ENCODE results near the gene PRPSAP1. TPM values are rescaled to one million over a fixed set of nuclear protein-coding genes. Genes with fewer than 3 reads are reported as not detected.
"Not testable (repeated sequence)": the region's sequence is repeated elsewhere in the genome, so short reads cannot be mapped to it uniquely, and the experiment has no call there.

The PRPSAP1 gene
- total RNA-seq, 1 experiment from 2014 or later: 99.6 TPM

DNA sequence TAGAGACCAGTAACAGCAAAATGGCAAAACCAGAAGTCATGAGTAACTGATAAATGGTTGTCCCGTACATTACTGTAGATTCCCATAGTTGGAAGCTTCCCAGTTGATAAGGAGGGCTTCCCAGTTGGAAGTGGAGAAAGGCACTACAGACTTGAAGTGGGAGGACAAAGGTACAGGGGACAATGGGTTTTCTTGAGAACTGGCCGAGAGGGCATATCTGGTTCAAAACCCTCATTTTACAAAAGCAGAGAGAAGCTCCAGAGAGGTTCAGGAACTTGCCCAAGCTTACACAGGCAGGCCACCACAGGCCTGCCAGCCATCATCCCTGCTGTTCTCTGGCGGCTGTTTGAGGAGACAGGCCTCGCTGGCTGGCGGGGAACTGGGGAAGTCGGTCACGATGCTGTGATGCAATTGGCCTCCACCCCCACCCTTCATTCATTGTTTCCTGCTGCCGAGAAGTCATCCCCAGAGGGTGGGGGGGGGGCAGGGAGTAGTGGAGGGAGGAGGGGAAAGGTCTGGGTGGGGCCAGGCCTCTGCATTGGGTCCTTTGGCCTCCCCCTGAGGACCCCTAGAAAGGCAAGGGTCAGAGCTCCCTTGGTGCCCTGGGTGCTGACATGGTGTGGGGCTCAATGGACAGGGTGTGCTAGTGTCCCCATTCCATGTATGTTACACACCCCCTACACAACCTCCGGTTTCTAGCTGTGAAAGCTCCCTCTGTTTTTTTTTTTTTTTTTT lies 85.5 kb downstream of the PRPSAP1 start:
- POLR2A ChIA-PET: interaction anchor here (0.6 to 0.7 kb wide), 4 partner anchors 113 to 330 kb away, joined by 3 to 9 read pairs (median 5); no protein-coding TSS in a partner anchor
- no peak for TF ChIP-seq SIN3A (IDR thresholded peaks at IDR 0.05; ENCODE audit: borderline replicate concordance, insufficient read depth, low read depth, low read length)
- TF ChIP-seq POLR2AphosphoS5 (IDR thresholded peaks at IDR 0.05; ENCODE audit: low read depth, low read length): no peak
- intact Hi-C loops (cut with micrococcal nuclease; ENCODE audit: unreplicated experiment) (no loop called here), in situ Hi-C loops (cut with HindIII; ENCODE audit: low pct_unique_long_range_greater_than_20kb, low sequenced_read_pairs) (no loop called here)
- Histone ChIP-seq H3K4me1 (ENCODE audit: control insufficient read depth, insufficient read depth, low read length) (peaks cover 46% of the 10 kb centered on the region), H3K9me3 (ENCODE audit: control insufficient read depth, insufficient read depth, low read depth, low read length) (no peaks in the 10 kb centered on the region), H3K36me3 (ENCODE audit: control insufficient read depth, insufficient read depth, low read length) (no peaks in the 10 kb centered on the region; the same call in 1 of the 2 replicates), H3K27me3 (ENCODE audit: control insufficient read depth, insufficient read depth, low read length) (no peaks in the 10 kb centered on the region), H3K4me3 (ENCODE audit: low read depth in 2 of 2, low read length in 2 of 2) (no peak overlapping the region), H3K27ac (ENCODE audit: low read length) (peak overlapping the region; percentile 72)
- CTCF ChIA-PET: interaction anchor here (0.6 to 1.8 kb wide), 5 partner anchors 11 to 251 kb away, joined by 3 to 8 read pairs (median 5); no protein-coding TSS in a partner anchor
- DNase-seq (ENCODE audit: low read depth, low spot score): no peak
- ATAC-seq: no peak
- TSS peak; percentile 81 for BruUV-seq (replicated peaks)

DNA sequence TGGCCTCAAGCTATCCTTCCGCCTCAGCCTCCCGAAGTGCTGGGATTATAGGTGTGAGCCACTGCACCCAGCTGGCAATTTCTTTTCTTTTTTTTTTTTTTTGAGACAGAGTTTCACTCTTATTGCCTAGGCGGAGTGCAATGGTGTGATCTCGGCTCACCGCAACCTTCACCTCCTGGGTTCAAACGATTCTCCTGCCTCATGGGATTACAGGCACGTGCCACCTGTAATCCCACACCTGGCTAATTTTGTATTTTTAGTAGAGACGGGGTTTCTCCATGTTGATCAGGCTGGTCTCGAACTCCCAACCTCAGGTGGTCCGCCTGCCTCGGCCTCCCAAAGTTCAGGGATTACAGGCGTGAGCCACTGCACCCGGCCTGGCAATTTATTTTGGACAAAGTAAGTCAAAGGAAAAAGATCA lies 86.1 kb downstream of the PRPSAP1 start:
- ATAC-seq; DNase-seq (ENCODE audit: low read depth, low spot score); H3K36me3 ChIP-seq (ENCODE audit: control insufficient read depth, insufficient read depth, low read length); intact Hi-C loops (cut with micrococcal nuclease; ENCODE audit: unreplicated experiment); H3K4me3 ChIP-seq (ENCODE audit: low read depth in 2 of 2, low read length in 2 of 2); BruUV-seq (replicated peaks); H3K27me3 ChIP-seq (ENCODE audit: control insufficient read depth, insufficient read depth, low read length); in situ Hi-C loops (cut with HindIII; ENCODE audit: low pct_unique_long_range_greater_than_20kb, low sequenced_read_pairs); H3K9me3 ChIP-seq (ENCODE audit: control insufficient read depth, insufficient read depth, low read depth, low read length): not testable (repeated sequence)
- H3K27ac ChIP-seq (ENCODE audit: low read length): peak overlapping the region; percentile 72
- H3K4me1 ChIP-seq (ENCODE audit: control insufficient read depth, insufficient read depth, low read length): peaks cover 52% of the 10 kb centered on the region
- ChIA-PET POLR2A (interaction anchor here (0.5 to 0.6 kb wide), 2 partner anchors 177 to 415 kb away, joined by 4 read pairs; no protein-coding TSS in a partner anchor), CTCF (interaction anchor here (0.7 to 1.8 kb wide), 2 partner anchors 11 to 12 kb away, joined by 4 to 11 read pairs; no protein-coding TSS in a partner anchor)

DNA sequence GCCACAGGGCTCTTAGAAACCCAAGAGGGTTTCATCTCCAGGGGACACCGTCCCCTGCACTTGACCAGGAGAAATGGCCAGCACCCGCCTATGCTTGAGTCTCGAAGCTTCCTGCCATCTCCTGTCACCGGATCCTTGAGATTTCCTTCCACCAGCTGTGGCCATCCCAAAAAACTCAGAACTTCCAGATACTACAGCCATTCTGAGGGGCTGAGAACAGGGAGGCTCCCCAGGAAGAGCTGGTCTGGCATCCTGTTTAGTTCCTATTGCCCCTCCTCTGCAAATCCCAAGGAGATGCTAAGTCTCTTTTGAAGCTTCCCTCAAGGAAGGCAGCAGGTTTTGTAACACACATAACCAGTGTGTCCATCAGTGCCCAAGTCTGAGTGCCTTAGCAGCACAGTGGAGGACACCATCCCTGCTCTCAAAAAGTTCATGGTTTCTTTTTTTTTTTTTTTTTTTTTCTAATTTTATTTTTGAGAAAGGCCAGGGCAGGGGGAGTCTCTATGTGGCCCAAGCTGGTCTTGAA lies 86.6 kb downstream of the PRPSAP1 start:
- H3K9me3 ChIP-seq (ENCODE audit: control insufficient read depth, insufficient read depth, low read depth, low read length): no peaks in the 10 kb centered on the region
- TF ChIP-seq POLR2AphosphoS5 (IDR thresholded peaks at IDR 0.05; ENCODE audit: low read depth, low read length): no peak
- TF ChIP-seq TCF7L2 (IDR thresholded peaks at IDR 0.05; ENCODE audit: low read depth, low read length): no peak
- ATAC-seq (no peak), DNase-seq (ENCODE audit: low read depth, low spot score) (no peak)
- peaks cover 54% of the 10 kb centered on the region for H3K4me1 ChIP-seq (ENCODE audit: control insufficient read depth, insufficient read depth, low read length)
- POLR2A ChIA-PET: interaction anchor here (0.5 to 0.6 kb wide), 3 partner anchors 14 to 415 kb away, joined by 3 to 4 read pairs (median 4); no protein-coding TSS in a partner anchor
- H3K4me3 ChIP-seq (ENCODE audit: low read depth in 2 of 2, low read length in 2 of 2): peak overlapping the region in 1 of 2 experiments; percentile 68; a peak in 2 of 4 replicates
- no peaks in the 10 kb centered on the region; the same call in 1 of the 2 replicates for H3K36me3 ChIP-seq (ENCODE audit: control insufficient read depth, insufficient read depth, low read length)
- in situ Hi-C loops (cut with HindIII; ENCODE audit: low pct_unique_long_range_greater_than_20kb, low sequenced_read_pairs) (no loop called here), intact Hi-C loops (cut with micrococcal nuclease; ENCODE audit: unreplicated experiment) (no loop called here)
- no TSS peak for BruUV-seq (replicated peaks)
- CTCF ChIA-PET: interaction anchor here (0.7 kb wide), 1 partner anchor 13 kb away, joined by 11 read pairs; no protein-coding TSS in a partner anchor
- H3K27ac ChIP-seq (ENCODE audit: low read length): peak overlapping the region; percentile 80; the same call in 1 of the 2 replicates
- H3K27me3 ChIP-seq (ENCODE audit: control insufficient read depth, insufficient read depth, low read length): no peaks in the 10 kb centered on the region

DNA sequence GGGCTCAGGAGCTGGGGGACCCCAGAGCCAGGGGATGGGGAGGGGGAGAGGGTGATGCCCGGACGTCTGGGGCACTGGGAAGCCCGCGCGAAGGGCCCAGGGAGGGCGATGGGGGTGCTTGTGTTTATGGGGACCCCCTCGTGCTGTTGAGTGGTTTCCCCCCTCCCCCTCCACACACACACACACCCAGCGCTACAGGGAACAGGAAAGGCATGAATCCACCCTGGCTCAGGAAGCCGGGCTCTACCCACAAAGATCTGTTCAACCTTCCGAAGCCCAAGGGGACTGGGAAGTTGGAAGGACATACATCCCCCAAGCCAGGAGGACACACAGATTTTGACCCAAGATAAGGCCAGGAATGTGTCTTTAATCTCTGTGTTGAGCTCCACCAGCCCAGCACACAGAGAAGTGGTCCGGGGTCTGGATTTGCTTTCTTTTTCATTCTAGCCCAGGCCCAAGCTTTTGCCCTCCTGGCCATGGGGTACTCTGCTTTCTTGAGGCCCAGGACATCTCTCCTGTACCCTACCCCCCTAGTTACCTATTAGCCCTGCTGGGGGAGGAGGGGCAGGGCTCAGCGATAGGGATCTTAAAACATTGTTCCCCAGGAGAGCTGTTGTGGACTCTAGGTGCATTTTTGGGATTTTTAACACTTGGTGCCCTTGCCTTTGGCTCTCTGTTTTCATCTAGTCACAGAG lies 87.3 kb downstream of the PRPSAP1 start:
- Histone ChIP-seq H3K9me3 (ENCODE audit: control insufficient read depth, insufficient read depth, low read depth, low read length) (no peaks in the 10 kb centered on the region), H3K4me3 (ENCODE audit: low read depth in 2 of 2, low read length in 2 of 2) (peak overlapping the region; percentile 68 to 78), H3K36me3 (ENCODE audit: control insufficient read depth, insufficient read depth, low read length) (no peaks in the 10 kb centered on the region; the same call in 1 of the 2 replicates), H3K27ac (ENCODE audit: low read length) (peak overlapping the region; percentile 80), H3K4me1 (ENCODE audit: control insufficient read depth, insufficient read depth, low read length) (peaks cover 54% of the 10 kb centered on the region), H3K27me3 (ENCODE audit: control insufficient read depth, insufficient read depth, low read length) (no peaks in the 10 kb centered on the region)
- ChIA-PET CTCF (interaction anchor here (0.6 to 0.7 kb wide), 2 partner anchors 13 to 245 kb away, joined by 6 to 11 read pairs; no protein-coding TSS in a partner anchor), POLR2A (interaction anchor here (0.6 kb wide), 2 partner anchors 14 to 46 kb away, joined by 3 to 4 read pairs; no protein-coding TSS in a partner anchor)
- DNase-seq (ENCODE audit: low read depth, low spot score) (no peak), ATAC-seq (no peak)
- BruUV-seq (replicated peaks): no TSS peak
- TF ChIP-seq TCF7L2 (IDR thresholded peaks at IDR 0.05; ENCODE audit: low read depth, low read length) (no peak), POLR2AphosphoS5 (IDR thresholded peaks at IDR 0.05; ENCODE audit: low read depth, low read length) (no peak), SIN3A (IDR thresholded peaks at IDR 0.05; ENCODE audit: borderline replicate concordance, insufficient read depth, low read depth, low read length) (no peak)
- TF ChIP-seq, protein P1, sequence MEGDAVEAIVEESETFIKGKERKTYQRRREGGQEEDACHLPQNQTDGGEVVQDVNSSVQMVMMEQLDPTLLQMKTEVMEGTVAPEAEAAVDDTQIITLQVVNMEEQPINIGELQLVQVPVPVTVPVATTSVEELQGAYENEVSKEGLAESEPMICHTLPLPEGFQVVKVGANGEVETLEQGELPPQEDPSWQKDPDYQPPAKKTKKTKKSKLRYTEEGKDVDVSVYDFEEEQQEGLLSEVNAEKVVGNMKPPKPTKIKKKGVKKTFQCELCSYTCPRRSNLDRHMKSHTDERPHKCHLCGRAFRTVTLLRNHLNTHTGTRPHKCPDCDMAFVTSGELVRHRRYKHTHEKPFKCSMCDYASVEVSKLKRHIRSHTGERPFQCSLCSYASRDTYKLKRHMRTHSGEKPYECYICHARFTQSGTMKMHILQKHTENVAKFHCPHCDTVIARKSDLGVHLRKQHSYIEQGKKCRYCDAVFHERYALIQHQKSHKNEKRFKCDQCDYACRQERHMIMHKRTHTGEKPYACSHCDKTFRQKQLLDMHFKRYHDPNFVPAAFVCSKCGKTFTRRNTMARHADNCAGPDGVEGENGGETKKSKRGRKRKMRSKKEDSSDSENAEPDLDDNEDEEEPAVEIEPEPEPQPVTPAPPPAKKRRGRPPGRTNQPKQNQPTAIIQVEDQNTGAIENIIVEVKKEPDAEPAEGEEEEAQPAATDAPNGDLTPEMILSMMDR (IDR thresholded peaks at IDR 0.05): no peak
- TF ChIP-seq, protein P2, sequence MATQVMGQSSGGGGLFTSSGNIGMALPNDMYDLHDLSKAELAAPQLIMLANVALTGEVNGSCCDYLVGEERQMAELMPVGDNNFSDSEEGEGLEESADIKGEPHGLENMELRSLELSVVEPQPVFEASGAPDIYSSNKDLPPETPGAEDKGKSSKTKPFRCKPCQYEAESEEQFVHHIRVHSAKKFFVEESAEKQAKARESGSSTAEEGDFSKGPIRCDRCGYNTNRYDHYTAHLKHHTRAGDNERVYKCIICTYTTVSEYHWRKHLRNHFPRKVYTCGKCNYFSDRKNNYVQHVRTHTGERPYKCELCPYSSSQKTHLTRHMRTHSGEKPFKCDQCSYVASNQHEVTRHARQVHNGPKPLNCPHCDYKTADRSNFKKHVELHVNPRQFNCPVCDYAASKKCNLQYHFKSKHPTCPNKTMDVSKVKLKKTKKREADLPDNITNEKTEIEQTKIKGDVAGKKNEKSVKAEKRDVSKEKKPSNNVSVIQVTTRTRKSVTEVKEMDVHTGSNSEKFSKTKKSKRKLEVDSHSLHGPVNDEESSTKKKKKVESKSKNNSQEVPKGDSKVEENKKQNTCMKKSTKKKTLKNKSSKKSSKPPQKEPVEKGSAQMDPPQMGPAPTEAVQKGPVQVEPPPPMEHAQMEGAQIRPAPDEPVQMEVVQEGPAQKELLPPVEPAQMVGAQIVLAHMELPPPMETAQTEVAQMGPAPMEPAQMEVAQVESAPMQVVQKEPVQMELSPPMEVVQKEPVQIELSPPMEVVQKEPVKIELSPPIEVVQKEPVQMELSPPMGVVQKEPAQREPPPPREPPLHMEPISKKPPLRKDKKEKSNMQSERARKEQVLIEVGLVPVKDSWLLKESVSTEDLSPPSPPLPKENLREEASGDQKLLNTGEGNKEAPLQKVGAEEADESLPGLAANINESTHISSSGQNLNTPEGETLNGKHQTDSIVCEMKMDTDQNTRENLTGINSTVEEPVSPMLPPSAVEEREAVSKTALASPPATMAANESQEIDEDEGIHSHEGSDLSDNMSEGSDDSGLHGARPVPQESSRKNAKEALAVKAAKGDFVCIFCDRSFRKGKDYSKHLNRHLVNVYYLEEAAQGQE (IDR thresholded peaks at IDR 0.05; ENCODE audit: insufficient read depth in 1 of 2, low read depth in 2 of 2, low read length in 1 of 2): no peak
- in situ Hi-C loops (cut with HindIII; ENCODE audit: low pct_unique_long_range_greater_than_20kb, low sequenced_read_pairs): no loop called here
- intact Hi-C loops (cut with micrococcal nuclease; ENCODE audit: unreplicated experiment): no loop called here
